Fibroblast of mammary gland (primary cell): ENCODE results near the gene DNER.
"Not testable (repeated sequence)": the region's sequence is repeated elsewhere in the genome, so short reads cannot be mapped to it uniquely, and the experiment has no call there.

ENCODE experiments used
- DNase-seq: peaks from one replicate; pipeline ENCODE4 v3.0.0-alpha.2; 2010; ENCODE audit warnings: low read depth
- H3K4me3 ChIP-seq: 2 replicates; pipeline ENCODE4 v1.5.1; 2011; ENCODE audit warnings: low read depth, mild to moderate bottlenecking, low read length, moderate library complexity; ENCODE audit not compliant: control insufficient read depth
- TF ChIP-seq, protein P1 (sequence below): conservative IDR thresholded peaks from 2 replicates; pipeline ENCODE4 v1.5.1; 2011; ENCODE audit warnings: low read depth, low read length, inconsistent platforms; ENCODE audit not compliant: control insufficient read depth, insufficient read depth

Gene DNER

DNA sequence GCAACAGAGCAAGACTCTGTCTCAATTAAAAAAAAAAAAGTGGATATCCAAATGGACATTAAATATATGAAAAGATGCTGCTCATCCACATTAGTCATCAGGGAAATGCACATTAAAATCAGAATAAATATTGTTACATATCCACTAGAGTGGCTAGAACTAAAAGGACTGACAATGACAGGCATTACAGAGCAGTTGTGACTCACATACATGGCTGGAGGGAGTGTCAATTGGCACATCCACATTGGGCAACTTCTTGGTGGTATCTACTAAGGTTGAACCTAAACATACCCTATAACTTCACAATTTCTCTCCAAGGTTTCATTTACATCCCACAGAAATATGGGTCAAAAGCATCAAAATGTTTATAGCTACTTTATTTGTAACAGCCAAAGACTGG lies 14.0 kb upstream of the DNER start:
- TF ChIP-seq, protein P1, sequence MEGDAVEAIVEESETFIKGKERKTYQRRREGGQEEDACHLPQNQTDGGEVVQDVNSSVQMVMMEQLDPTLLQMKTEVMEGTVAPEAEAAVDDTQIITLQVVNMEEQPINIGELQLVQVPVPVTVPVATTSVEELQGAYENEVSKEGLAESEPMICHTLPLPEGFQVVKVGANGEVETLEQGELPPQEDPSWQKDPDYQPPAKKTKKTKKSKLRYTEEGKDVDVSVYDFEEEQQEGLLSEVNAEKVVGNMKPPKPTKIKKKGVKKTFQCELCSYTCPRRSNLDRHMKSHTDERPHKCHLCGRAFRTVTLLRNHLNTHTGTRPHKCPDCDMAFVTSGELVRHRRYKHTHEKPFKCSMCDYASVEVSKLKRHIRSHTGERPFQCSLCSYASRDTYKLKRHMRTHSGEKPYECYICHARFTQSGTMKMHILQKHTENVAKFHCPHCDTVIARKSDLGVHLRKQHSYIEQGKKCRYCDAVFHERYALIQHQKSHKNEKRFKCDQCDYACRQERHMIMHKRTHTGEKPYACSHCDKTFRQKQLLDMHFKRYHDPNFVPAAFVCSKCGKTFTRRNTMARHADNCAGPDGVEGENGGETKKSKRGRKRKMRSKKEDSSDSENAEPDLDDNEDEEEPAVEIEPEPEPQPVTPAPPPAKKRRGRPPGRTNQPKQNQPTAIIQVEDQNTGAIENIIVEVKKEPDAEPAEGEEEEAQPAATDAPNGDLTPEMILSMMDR = no peak
- peak; percentile 32 for DNase-seq
- no peak overlapping the region for H3K4me3 ChIP-seq

GRCh38 chr2:229726643-229727042 lies 12.3 kb upstream of the DNER start:
- H3K4me3 ChIP-seq = no peak overlapping the region
- DNase-seq = no peak

GRCh38 chr2:229725716-229726574 lies 11.6 kb upstream of the DNER start:
- peak; percentile 94 for DNase-seq
- H3K4me3 ChIP-seq = no peak overlapping the region
- TF ChIP-seq, protein P1 = no peak

More at GRCh38 chr2:229726643-229727042, 12.3 kb upstream of the DNER start:
- TF ChIP-seq, protein P1 = no peak

GRCh38 chr2:229723192-229723591 lies 8.8 kb upstream of the DNER start:
- H3K4me3 ChIP-seq, DNase-seq: not testable (repeated sequence)

- no peak overlapping the region for H3K4me3 ChIP-seq
- DNase-seq = no peak
- TF ChIP-seq, protein P1 = no peak
These were observed 5.7 kb upstream of the DNER start for GRCh38 chr2:229719926-229720647.

- no peak overlapping the region for H3K4me3 ChIP-seq
- TF ChIP-seq, protein P1 = no peak
- DNase-seq = no peak
These were observed 3.7 kb upstream of the DNER start for GRCh38 chr2:229718057-229718456.

DNA sequence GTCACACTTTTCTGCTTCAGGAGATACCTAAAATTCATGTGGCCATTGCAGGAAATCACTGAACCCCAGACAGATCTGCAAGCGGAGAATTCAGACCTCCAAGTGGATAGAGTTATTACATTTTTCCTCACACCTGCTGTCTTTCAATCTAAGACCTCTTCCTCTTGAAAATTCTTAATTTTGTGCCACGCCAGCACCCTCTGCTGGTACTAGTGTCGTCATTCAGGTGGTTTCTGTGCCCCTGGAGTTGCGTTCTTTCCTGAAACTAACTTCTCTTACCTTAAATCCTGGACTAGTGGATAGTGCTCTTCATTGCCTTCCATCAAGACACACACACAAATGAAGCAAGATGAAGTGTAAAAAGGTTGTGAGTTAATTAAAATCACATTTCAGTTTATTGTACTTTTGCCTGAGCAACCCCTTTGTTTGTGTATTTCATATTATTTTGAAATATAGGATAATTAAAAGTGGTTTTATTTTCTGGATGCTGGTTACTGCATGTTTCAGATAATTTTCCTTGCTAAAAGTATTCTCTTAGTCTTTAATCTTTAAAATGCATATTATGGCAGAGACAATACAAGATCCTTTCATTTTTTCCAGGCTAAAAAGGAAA lies 1.6 kb upstream of the DNER start:
- H3K4me3 ChIP-seq = no peak overlapping the region
- DNase-seq = peak; percentile 27
- TF ChIP-seq, protein P1 = peak; percentile 46
